Ascending aorta (tissue), 2 donors: ENCODE results near the gene STAMBPL1. TPM values are rescaled to one million over a fixed set of nuclear protein-coding genes. Genes with fewer than 3 reads are reported as not detected.

ENCODE experiments used
- DNase-seq, 2 donors: peaks; one replicate each; pipeline ENCODE4 v3.0.0-alpha.2; 2019; ENCODE audit warnings: low spot score in 2 of 2
- H3K27ac ChIP-seq, 2 donors: fragments of 200-600 bp; sonication (generic); one replicate each; pipeline ENCODE4 v1.5.1; 2016 to 2017; ENCODE audit warnings: mild to moderate bottlenecking in 1 of 2
- H3K27me3 ChIP-seq: fragments of 200-600 bp; sonication (generic); one replicate; pipeline ENCODE4 v1.5.1; 2017
- H3K36me3 ChIP-seq, 2 donors: fragments of 200-600 bp; sonication (generic); one replicate each; pipeline ENCODE4 v1.5.1; 2016
- H3K4me1 ChIP-seq, 2 donors: fragments of 200-600 bp; sonication (generic); one replicate each; pipeline ENCODE4 v1.5.1; 2016 to 2017; ENCODE audit warnings: mild to moderate bottlenecking in 1 of 2
- H3K4me3 ChIP-seq, 2 donors: fragments of 200-600 bp; sonication (generic); one replicate each; pipeline ENCODE4 v1.5.1; 2016 to 2017; ENCODE audit warnings: mild to moderate bottlenecking in 1 of 2
- H3K9me3 ChIP-seq, 2 donors: fragments of 200-600 bp; sonication (generic); one replicate each; pipeline ENCODE4 v1.5.1; 2016
- CTCF ChIP-seq, 3 experiments: fragments of 200-600 bp in 2 of 3; fragments of 450-650 bp in 1 of 3; sonication (generic) in 2 of 3; IDR thresholded peaks; one replicate each; pipeline ENCODE4 v1.5.1; 2016 to 2019; ENCODE audit warnings: antibody characterized with exemption in 3 of 3, mild to moderate bottlenecking in 1 of 3, moderate library complexity in 1 of 3
- intact Hi-C: fragments of 100-400 bp; cut with DNase I; formaldehyde crosslinking; loops from one replicate; pipeline ENCODE4 v1.15.1; 2023
- total RNA-seq: library from RNA; depleted of rRNA; stranded (reverse); fragments of >200 nt; gene quantifications from one replicate; pipeline ENCODE4 v1.1.0, GENCODE V29; 2016

The STAMBPL1 gene
- total RNA-seq, 1 donor from 2014 or later, result 37.0 TPM

GRCh38 chr10:88857831-88858230, 22.2 kb upstream of the STAMBPL1 start:
- H3K9me3 ChIP-seq, result no peaks in the 10 kb centered on the region
- TF ChIP-seq CTCF (IDR thresholded peaks at IDR 0.05), result no peak
- no peaks in the 10 kb centered on the region for H3K36me3 ChIP-seq
- no peak overlapping the region for H3K27ac ChIP-seq
- DNase-seq, result no peak
- H3K4me3 ChIP-seq, result no peak overlapping the region
- H3K27me3 ChIP-seq, result no peaks in the 10 kb centered on the region
- no peaks in the 10 kb centered on the region for H3K4me1 ChIP-seq
- intact Hi-C loops, result no loop called here

GRCh38 chr10:88858491-88858890, 21.6 kb upstream of the STAMBPL1 start:
- Histone ChIP-seq H3K27ac (no peak overlapping the region), H3K36me3 (no peaks in the 10 kb centered on the region), H3K27me3 (no peaks in the 10 kb centered on the region), H3K4me1 (no peaks in the 10 kb centered on the region), H3K4me3 (no peak overlapping the region), H3K9me3 (no peaks in the 10 kb centered on the region)
- DNase-seq, result no peak
- TF ChIP-seq CTCF (IDR thresholded peaks at IDR 0.05), result no peak
- intact Hi-C loops, result no loop called here

- no peak for DNase-seq
- intact Hi-C loops, result no loop called here
- no peak overlapping the region for H3K4me3 ChIP-seq
- TF ChIP-seq CTCF (IDR thresholded peaks at IDR 0.05), result no peak
- no peak overlapping the region for H3K27ac ChIP-seq
- no peaks in the 10 kb centered on the region for H3K36me3 ChIP-seq
- H3K4me1 ChIP-seq, result no peaks in the 10 kb centered on the region
- no peaks in the 10 kb centered on the region for H3K27me3 ChIP-seq
- no peaks in the 10 kb centered on the region for H3K9me3 ChIP-seq
Measured at GRCh38 chr10:88861036-88861435, 19.0 kb upstream of the STAMBPL1 start.

GRCh38 chr10:88865281-88865876, 14.7 kb upstream of the STAMBPL1 start:
- Histone ChIP-seq H3K4me1 (no peaks in the 10 kb centered on the region), H3K9me3 (no peaks in the 10 kb centered on the region), H3K27me3 (no peaks in the 10 kb centered on the region), H3K4me3 (no peak overlapping the region), H3K36me3 (no peaks in the 10 kb centered on the region), H3K27ac (no peak overlapping the region)
- TF ChIP-seq CTCF (IDR thresholded peaks at IDR 0.05), result no peak
- intact Hi-C loops, result no loop called here
- no peak for DNase-seq

GRCh38 chr10:88866454-88866853, 13.6 kb upstream of the STAMBPL1 start:
- no peak overlapping the region for H3K27ac ChIP-seq
- no peaks in the 10 kb centered on the region for H3K27me3 ChIP-seq
- DNase-seq, result no peak
- H3K9me3 ChIP-seq, result no peaks in the 10 kb centered on the region
- intact Hi-C loops, result no loop called here
- no peaks in the 10 kb centered on the region for H3K4me1 ChIP-seq
- no peak for TF ChIP-seq CTCF (IDR thresholded peaks at IDR 0.05)
- no peaks in the 10 kb centered on the region for H3K36me3 ChIP-seq
- H3K4me3 ChIP-seq, result no peak overlapping the region

GRCh38 chr10:88870089-88870488, 10.0 kb upstream of the STAMBPL1 start:
- TF ChIP-seq CTCF (IDR thresholded peaks at IDR 0.05), result no peak
- H3K4me1 ChIP-seq, result no peaks in the 10 kb centered on the region
- no peaks in the 10 kb centered on the region for H3K9me3 ChIP-seq
- no peaks in the 10 kb centered on the region for H3K27me3 ChIP-seq
- H3K36me3 ChIP-seq, result no peaks in the 10 kb centered on the region
- intact Hi-C loops, result no loop called here
- no peak overlapping the region for H3K27ac ChIP-seq
- DNase-seq, result no peak
- no peak overlapping the region for H3K4me3 ChIP-seq
